Measurements from ENCODE around the gene OXT. TPM values are rescaled to one million over a fixed set of nuclear protein-coding genes. Genes with fewer than 3 reads are reported as not detected.

OXT gene
- total and polyA plus RNA-seq, 4 donors: 0.32 to 0.33 TPM; not detected in 2

GRCh38 chr20:3084283-3084985 lies 13.0 kb downstream of the OXT start, which contains the start of gene AVP:
Gene AVP (minus strand): TSS chr20:3084724. CDS start chr20:3084674, 50 bp downstream.
- Histone ChIP-seq H3K4me1 (ENCODE audit: control insufficient read depth, insufficient read depth, low read length) (peaks cover 8% of the 10 kb centered on the region), H3K27me3 (ENCODE audit: control insufficient read depth, insufficient read depth, low read length) (peaks cover 34% of the 10 kb centered on the region), H3K36me3 (ENCODE audit: control insufficient read depth, insufficient read depth, low read length) (no peaks in the 10 kb centered on the region), H3K9me3 (ENCODE audit: control insufficient read depth, insufficient read depth, low read length) (no peaks in the 10 kb centered on the region), H3K27ac (ENCODE audit: low read depth, low read length) (no peak within 1 kb of the TSS), H3K4me3 (ENCODE audit: low read depth, low read length) (no peak within 1 kb of the TSS)
- DNase-seq (ENCODE audit: low read depth in 4 of 6, low spot score in 6 of 6): no peak
- WGBS (ENCODE audit: insufficient coverage): 79% methylated on average over 28 of the region's 28 CpGs

DNA sequence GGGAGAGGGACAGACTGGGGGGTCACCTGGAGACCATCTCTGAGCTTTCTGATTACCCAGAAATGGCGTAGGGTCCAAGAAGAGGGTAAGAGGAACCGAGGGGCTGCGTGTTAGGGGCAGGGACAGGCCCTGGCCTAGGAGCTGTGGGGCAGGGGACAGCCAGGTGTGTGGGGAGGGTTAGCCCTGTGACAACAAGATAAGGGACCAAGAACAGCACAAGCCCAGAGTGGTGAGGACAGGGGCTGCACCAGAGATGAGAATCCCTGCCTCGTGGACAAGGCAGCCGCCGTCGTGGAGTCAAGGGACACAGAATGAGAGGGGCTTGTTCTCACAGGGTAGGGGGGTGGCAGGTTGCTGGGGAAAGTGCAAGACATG lies 13.6 kb downstream of the OXT start:
- Histone ChIP-seq H3K4me1 (ENCODE audit: control insufficient read depth, insufficient read depth, low read length) (peaks cover 8% of the 10 kb centered on the region), H3K27me3 (ENCODE audit: control insufficient read depth, insufficient read depth, low read length) (peaks cover 34% of the 10 kb centered on the region), H3K36me3 (ENCODE audit: control insufficient read depth, insufficient read depth, low read length) (no peaks in the 10 kb centered on the region), H3K27ac (ENCODE audit: low read depth, low read length) (no peak overlapping the region), H3K9me3 (ENCODE audit: control insufficient read depth, insufficient read depth, low read length) (no peaks in the 10 kb centered on the region), H3K4me3 (ENCODE audit: low read depth, low read length) (no peak overlapping the region)
- no peak for DNase-seq (ENCODE audit: low read depth in 4 of 6, low spot score in 6 of 6)
- 88% methylated on average over 5 of the region's 7 CpGs for WGBS (ENCODE audit: insufficient coverage)

- no peaks in the 10 kb centered on the region for H3K9me3 ChIP-seq (ENCODE audit: control insufficient read depth, insufficient read depth, low read length)
- H3K36me3 ChIP-seq (ENCODE audit: control insufficient read depth, insufficient read depth, low read length): no peaks in the 10 kb centered on the region
- H3K27me3 ChIP-seq (ENCODE audit: control insufficient read depth, insufficient read depth, low read length): peaks cover 37% of the 10 kb centered on the region
- no peak overlapping the region for H3K27ac ChIP-seq (ENCODE audit: low read depth, low read length)
- 92% methylated on average over 8 of the region's 8 CpGs for WGBS (ENCODE audit: insufficient coverage)
- H3K4me3 ChIP-seq (ENCODE audit: low read depth, low read length): no peak overlapping the region
- DNase-seq (ENCODE audit: low read depth in 4 of 6, low spot score in 6 of 6): no peak
- H3K4me1 ChIP-seq (ENCODE audit: control insufficient read depth, insufficient read depth, low read length): peaks cover 8% of the 10 kb centered on the region
Observed at GRCh38 chr20:3085571-3086072, 14.2 kb downstream of the OXT start.

- no peak for DNase-seq (ENCODE audit: low read depth in 4 of 6, low spot score in 6 of 6)
Observed at GRCh38 chr20:3088031-3088430, 16.6 kb downstream of the OXT start.

GRCh38 chr20:3090565-3090964 lies 19.1 kb downstream of the OXT start:
- WGBS (ENCODE audit: insufficient coverage): no CpG with 5 or more reads among the region's 1 CpG
- H3K9me3 ChIP-seq (ENCODE audit: control insufficient read depth, insufficient read depth, low read length): no peaks in the 10 kb centered on the region
- peaks cover 20% of the 10 kb centered on the region for H3K27me3 ChIP-seq (ENCODE audit: control insufficient read depth, insufficient read depth, low read length)
- no peaks in the 10 kb centered on the region for H3K36me3 ChIP-seq (ENCODE audit: control insufficient read depth, insufficient read depth, low read length)
- H3K4me1 ChIP-seq (ENCODE audit: control insufficient read depth, insufficient read depth, low read length): peaks cover 7% of the 10 kb centered on the region
- no peak overlapping the region for H3K4me3 ChIP-seq (ENCODE audit: low read depth, low read length)
- no peak overlapping the region for H3K27ac ChIP-seq (ENCODE audit: low read depth, low read length)
- DNase-seq (ENCODE audit: low read depth in 4 of 6, low spot score in 6 of 6): no peak

More at GRCh38 chr20:3088031-3088430, 16.6 kb downstream of the OXT start:
- 71% methylated on average over 4 of the region's 7 CpGs for WGBS (ENCODE audit: insufficient coverage)
- no peak overlapping the region for H3K4me3 ChIP-seq (ENCODE audit: low read depth, low read length)
- no peaks in the 10 kb centered on the region for H3K9me3 ChIP-seq (ENCODE audit: control insufficient read depth, insufficient read depth, low read length)
- no peaks in the 10 kb centered on the region for H3K36me3 ChIP-seq (ENCODE audit: control insufficient read depth, insufficient read depth, low read length)
- H3K27ac ChIP-seq (ENCODE audit: low read depth, low read length): no peak overlapping the region
- peaks cover 27% of the 10 kb centered on the region for H3K27me3 ChIP-seq (ENCODE audit: control insufficient read depth, insufficient read depth, low read length)
- peaks cover 6% of the 10 kb centered on the region for H3K4me1 ChIP-seq (ENCODE audit: control insufficient read depth, insufficient read depth, low read length)

- Histone ChIP-seq H3K9me3 (ENCODE audit: control insufficient read depth, insufficient read depth, low read length) (no peaks in the 10 kb centered on the region), H3K4me1 (ENCODE audit: control insufficient read depth, insufficient read depth, low read length) (peaks cover 7% of the 10 kb centered on the region), H3K36me3 (ENCODE audit: control insufficient read depth, insufficient read depth, low read length) (no peaks in the 10 kb centered on the region), H3K27ac (ENCODE audit: low read depth, low read length) (no peak overlapping the region), H3K27me3 (ENCODE audit: control insufficient read depth, insufficient read depth, low read length) (peaks cover 20% of the 10 kb centered on the region), H3K4me3 (ENCODE audit: low read depth, low read length) (no peak overlapping the region)
- peak in 3 of 6 donors; percentile 7 to 40 (median 9) for DNase-seq (ENCODE audit: low read depth in 4 of 6, low spot score in 6 of 6)
- WGBS (ENCODE audit: insufficient coverage): 6% methylated on average over 74 of the region's 81 CpGs
Observed at GRCh38 chr20:3092611-3093379, 21.4 kb downstream of the OXT start.

- DNase-seq (ENCODE audit: low read depth in 4 of 6, low spot score in 6 of 6): no peak
- H3K27me3 ChIP-seq (ENCODE audit: control insufficient read depth, insufficient read depth, low read length): peaks cover 20% of the 10 kb centered on the region
- H3K36me3 ChIP-seq (ENCODE audit: control insufficient read depth, insufficient read depth, low read length): no peaks in the 10 kb centered on the region
- no peaks in the 10 kb centered on the region for H3K9me3 ChIP-seq (ENCODE audit: control insufficient read depth, insufficient read depth, low read length)
- H3K4me1 ChIP-seq (ENCODE audit: control insufficient read depth, insufficient read depth, low read length): peaks cover 7% of the 10 kb centered on the region
- H3K27ac ChIP-seq (ENCODE audit: low read depth, low read length): no peak overlapping the region
- H3K4me3 ChIP-seq (ENCODE audit: low read depth, low read length): no peak overlapping the region
- 74% methylated on average over 9 of the region's 10 CpGs for WGBS (ENCODE audit: insufficient coverage)
Observed at GRCh38 chr20:3093861-3094361, 22.5 kb downstream of the OXT start.

GRCh38 chr20:3094848-3095629 lies 23.6 kb downstream of the OXT start:
- H3K27ac ChIP-seq (ENCODE audit: low read depth, low read length): no peak overlapping the region
- peaks cover 20% of the 10 kb centered on the region for H3K27me3 ChIP-seq (ENCODE audit: control insufficient read depth, insufficient read depth, low read length)
- 91% methylated on average over 8 of the region's 13 CpGs for WGBS (ENCODE audit: insufficient coverage)
- H3K4me1 ChIP-seq (ENCODE audit: control insufficient read depth, insufficient read depth, low read length): peaks cover 7% of the 10 kb centered on the region
- no peaks in the 10 kb centered on the region for H3K9me3 ChIP-seq (ENCODE audit: control insufficient read depth, insufficient read depth, low read length)
- no peak for DNase-seq (ENCODE audit: low read depth in 4 of 6, low spot score in 6 of 6)
- H3K4me3 ChIP-seq (ENCODE audit: low read depth, low read length): no peak overlapping the region
- H3K36me3 ChIP-seq (ENCODE audit: control insufficient read depth, insufficient read depth, low read length): no peaks in the 10 kb centered on the region

- no peak for DNase-seq (ENCODE audit: low read depth in 4 of 6, low spot score in 6 of 6)
- WGBS (ENCODE audit: insufficient coverage): 90% methylated on average over 7 of the region's 7 CpGs
- H3K4me1 ChIP-seq (ENCODE audit: control insufficient read depth, insufficient read depth, low read length): no peaks in the 10 kb centered on the region
- H3K36me3 ChIP-seq (ENCODE audit: control insufficient read depth, insufficient read depth, low read length): no peaks in the 10 kb centered on the region
- no peaks in the 10 kb centered on the region for H3K9me3 ChIP-seq (ENCODE audit: control insufficient read depth, insufficient read depth, low read length)
- H3K4me3 ChIP-seq (ENCODE audit: low read depth, low read length): no peak overlapping the region
- no peaks in the 10 kb centered on the region for H3K27me3 ChIP-seq (ENCODE audit: control insufficient read depth, insufficient read depth, low read length)
- H3K27ac ChIP-seq (ENCODE audit: low read depth, low read length): no peak overlapping the region
Observed at GRCh38 chr20:3100480-3100879, 29.1 kb downstream of the OXT start.
